GM20000 (cell line): ENCODE measurements around the gene GRIN3A.
"Not testable (repeated sequence)": the region's sequence is repeated elsewhere in the genome, so short reads cannot be mapped to it uniquely, and the experiment has no call there.

Experiments
- DNase-seq: peaks from one replicate; pipeline ENCODE4 v3.0.0; 2012; ENCODE audit warnings: low spot score
- TF ChIP-seq, protein P1 (sequence below): IDR thresholded peaks from 2 replicates; pipeline ENCODE4 v1.5.1; 2012; ENCODE audit warnings: mild to moderate bottlenecking, control low read depth; ENCODE audit errors: extremely low read depth, missing control alignments

Gene GRIN3A

DNA sequence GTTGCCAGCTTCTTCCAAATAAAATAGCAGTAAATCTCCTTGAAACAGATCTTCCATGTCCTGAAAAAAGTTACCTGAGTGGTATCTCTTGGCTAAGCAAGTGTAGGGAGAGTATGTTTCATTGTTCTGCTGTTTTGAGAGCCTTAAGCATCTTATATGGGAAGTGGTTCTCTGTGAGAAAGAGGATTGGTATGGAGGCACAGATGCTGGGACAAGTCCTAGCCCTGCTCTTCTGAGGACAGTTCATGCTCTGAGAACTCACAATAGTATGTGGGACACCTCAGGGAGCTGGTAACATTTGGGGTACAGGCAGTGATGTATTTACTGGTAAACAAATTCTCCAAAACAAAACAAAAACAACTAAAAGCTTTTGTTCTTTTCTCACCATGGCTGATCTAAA is 145.7 kb downstream of the GRIN3A start:
- TF ChIP-seq, protein P1, sequence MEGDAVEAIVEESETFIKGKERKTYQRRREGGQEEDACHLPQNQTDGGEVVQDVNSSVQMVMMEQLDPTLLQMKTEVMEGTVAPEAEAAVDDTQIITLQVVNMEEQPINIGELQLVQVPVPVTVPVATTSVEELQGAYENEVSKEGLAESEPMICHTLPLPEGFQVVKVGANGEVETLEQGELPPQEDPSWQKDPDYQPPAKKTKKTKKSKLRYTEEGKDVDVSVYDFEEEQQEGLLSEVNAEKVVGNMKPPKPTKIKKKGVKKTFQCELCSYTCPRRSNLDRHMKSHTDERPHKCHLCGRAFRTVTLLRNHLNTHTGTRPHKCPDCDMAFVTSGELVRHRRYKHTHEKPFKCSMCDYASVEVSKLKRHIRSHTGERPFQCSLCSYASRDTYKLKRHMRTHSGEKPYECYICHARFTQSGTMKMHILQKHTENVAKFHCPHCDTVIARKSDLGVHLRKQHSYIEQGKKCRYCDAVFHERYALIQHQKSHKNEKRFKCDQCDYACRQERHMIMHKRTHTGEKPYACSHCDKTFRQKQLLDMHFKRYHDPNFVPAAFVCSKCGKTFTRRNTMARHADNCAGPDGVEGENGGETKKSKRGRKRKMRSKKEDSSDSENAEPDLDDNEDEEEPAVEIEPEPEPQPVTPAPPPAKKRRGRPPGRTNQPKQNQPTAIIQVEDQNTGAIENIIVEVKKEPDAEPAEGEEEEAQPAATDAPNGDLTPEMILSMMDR, result no peak
- no peak for DNase-seq

- no peak for DNase-seq
- TF ChIP-seq, protein P1, result no peak
These were observed 146.5 kb downstream of the GRIN3A start for GRCh38 chr9:101591787-101592446.

GRCh38 chr9:101590901-101591300 is 147.5 kb downstream of the GRIN3A start:
- DNase-seq, result no peak
- TF ChIP-seq, protein P1, result no peak

DNA sequence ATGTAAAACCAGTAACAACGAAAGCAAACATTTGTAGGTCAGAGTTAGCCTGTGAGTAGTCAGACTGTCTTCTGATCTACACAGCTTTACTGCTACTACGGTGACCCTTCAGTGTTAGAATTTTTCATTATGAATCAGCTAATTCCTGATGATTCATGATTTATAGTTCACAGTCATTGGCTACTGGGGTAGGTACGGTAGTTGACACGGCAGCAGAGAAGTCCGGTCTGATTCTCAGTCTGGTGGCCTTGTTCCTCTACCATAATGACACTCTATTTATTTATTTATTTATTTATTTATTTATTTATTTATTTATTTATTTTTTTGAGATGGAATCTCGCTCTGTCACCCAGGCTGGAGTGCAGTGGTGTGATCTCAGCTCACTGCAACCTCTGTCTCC is 148.4 kb downstream of the GRIN3A start:
- DNase-seq, result not testable (repeated sequence)

DNA sequence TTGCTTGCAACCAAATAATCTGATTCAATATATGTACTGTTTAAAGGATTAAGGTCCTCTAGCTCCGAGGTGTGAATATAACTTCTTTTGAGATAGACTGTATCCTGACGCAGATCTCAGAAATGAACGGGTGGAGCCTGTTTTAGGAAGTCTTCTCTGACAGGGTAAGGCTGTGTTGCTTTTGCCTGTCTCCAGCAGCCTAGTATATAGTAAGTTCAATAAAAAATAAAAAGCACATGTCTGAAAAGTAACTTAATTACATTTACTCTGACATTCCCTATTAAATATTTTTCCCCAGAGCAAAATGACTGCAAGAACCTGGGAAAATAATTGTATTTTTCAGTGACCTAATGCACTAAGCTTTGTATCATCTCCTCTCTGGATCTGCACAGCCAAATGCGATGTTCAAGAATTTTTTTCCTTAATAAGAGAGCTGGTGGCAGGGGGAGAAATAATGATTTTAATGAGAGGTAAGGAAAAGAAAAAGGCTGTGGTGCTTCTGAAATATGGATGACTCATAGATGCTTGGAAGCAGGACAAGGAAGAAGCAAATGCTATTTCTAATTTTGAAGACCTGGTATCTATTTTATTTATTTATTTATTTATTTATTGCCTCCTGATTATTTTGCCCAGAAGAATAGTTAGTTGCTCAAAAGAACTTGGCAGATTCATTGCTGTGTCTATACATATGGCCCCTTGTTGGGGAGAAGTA is 151.0 kb downstream of the GRIN3A start:
- TF ChIP-seq, protein P1, result no peak
- DNase-seq, result no peak

- no peak for DNase-seq
These were observed 151.8 kb downstream of the GRIN3A start for GRCh38 chr9:101586651-101587050.

GRCh38 chr9:101585740-101586139 is 152.7 kb downstream of the GRIN3A start:
- DNase-seq, result no peak
- TF ChIP-seq, protein P1, result no peak

More at GRCh38 chr9:101586651-101587050, 151.8 kb downstream of the GRIN3A start:
- TF ChIP-seq, protein P1, result no peak
